Small intestine (tissue), 7 donors: ENCODE results near the gene TOMM6. TPM values are rescaled to one million over a fixed set of nuclear protein-coding genes. Genes with fewer than 3 reads are reported as not detected.

Experiments
- DNase-seq, 2 donors: peaks; one replicate each; pipeline versions ENCODE4 v3.0.0 to v3.0.0-alpha.2; 2013
- FAIRE-seq: peaks from 2 replicates; lab custom pipeline; 2012; peaks lifted over from hg19 to GRCh38; lab: Jason Lieb, UNC
- H3K27ac ChIP-seq, 3 donors: one replicate each; pipeline ENCODE4 v1.5.1; 2013; ENCODE audit warnings: low read length in 2 of 3, mild to moderate bottlenecking in 2 of 3, control low read depth in 1 of 3, inconsistent platforms in 1 of 3, low read depth in 1 of 3, moderate library complexity in 1 of 3
- H3K27me3 ChIP-seq, 3 donors: one replicate each; pipeline ENCODE4 v1.6.1; 2013; ENCODE audit warnings: low read length in 3 of 3, inconsistent platforms in 1 of 3; ENCODE audit not compliant: control insufficient read depth in 3 of 3, insufficient read depth in 3 of 3
- H3K36me3 ChIP-seq, 3 donors: one replicate each; pipeline ENCODE4 v1.6.1; 2013; ENCODE audit warnings: low read length in 3 of 3, inconsistent platforms in 1 of 3, low read depth in 1 of 3, mild to moderate bottlenecking in 1 of 3, moderate library complexity in 1 of 3; ENCODE audit not compliant: control insufficient read depth in 3 of 3, insufficient read depth in 2 of 3
- H3K4me1 ChIP-seq, 3 donors: one replicate each; pipeline ENCODE4 v1.6.1; 2013; ENCODE audit warnings: low read length in 2 of 3, inconsistent platforms in 1 of 3, low read depth in 1 of 3, mild to moderate bottlenecking in 1 of 3, moderate library complexity in 1 of 3; ENCODE audit not compliant: control insufficient read depth in 3 of 3, insufficient read depth in 2 of 3
- H3K4me3 ChIP-seq, 3 donors: one replicate each; pipeline ENCODE4 v1.5.1; 2013; ENCODE audit warnings: low read length in 3 of 3, control low read depth in 1 of 3, inconsistent platforms in 1 of 3, low read depth in 1 of 3, mild to moderate bottlenecking in 1 of 3, moderate library complexity in 1 of 3
- H3K9me3 ChIP-seq, 2 donors: one replicate each; pipeline ENCODE4 v1.6.1; 2013; ENCODE audit warnings: low read depth in 1 of 2, low read length in 1 of 2; ENCODE audit not compliant: control insufficient read depth in 2 of 2, insufficient read depth in 1 of 2
- WGBS, 3 donors: extraction: QIAGEN DNeasy Blood & Tissue Kit; methylation state at CpG; one replicate each; pipeline ENCODE4 v1.1.7; 2013; 5-methylcytosine and 5-hydroxymethylcytosine counted together
- polyA plus RNA-seq, 4 donors: library from polyadenylated mRNA; stranded (reverse) in 3 of 4; unstranded in 1 of 4; fragments of 200-250 nt in 3 of 4; fragments of 120-200 nt in 1 of 4; gene quantifications; one replicate each; pipeline versions ENCODE4 v1.2.1 to v1.2.3, GENCODE V29; 2013
- donor health status: healthy with polysubstance abuse.
- donor health status: control.
- donor health status: control.
- donor health status: Bipolar disorder and iron deficiency.
- donor health status: healthy.

The TOMM6 gene
- polyA plus RNA-seq, 4 donors = 166 to 256 (median 207) TPM

- FAIRE-seq = no peak
- Histone ChIP-seq H3K27me3 (no peaks in the 10 kb centered on the region), H3K4me1 (peaks cover 0 to 13% (median 0%) of the 10 kb centered on the region in 3 donors), H3K36me3 (peaks cover 0 to 40% (median 6%) of the 10 kb centered on the region in 3 donors), H3K4me3 (no peak overlapping the region), H3K9me3 (no peaks in the 10 kb centered on the region), H3K27ac (no peak overlapping the region)
- 85 to 95% (median 95%) methylated on average over 5 of the region's 5 CpGs for WGBS, 3 donors
- no peak for DNase-seq
Observed at GRCh38 chr6:41777551-41778285, 9.8 kb upstream of the TOMM6 start.

GRCh38 chr6:41778895-41779294 lies 8.6 kb upstream of the TOMM6 start:
- Histone ChIP-seq H3K9me3 (no peaks in the 10 kb centered on the region), H3K27ac (no peak overlapping the region), H3K27me3 (no peaks in the 10 kb centered on the region), H3K4me3 (peak overlapping the region in 2 of 3 donors; percentile 66 to 76), H3K36me3 (peaks cover 0 to 30% (median 6%) of the 10 kb centered on the region in 3 donors), H3K4me1 (peaks cover 0 to 13% (median 0%) of the 10 kb centered on the region in 3 donors)
- FAIRE-seq (no peak), DNase-seq (no peak)
- WGBS, 3 donors = 37 to 66% (median 42%) methylated on average over 6 of the region's 6 CpGs

- no peak overlapping the region for H3K27ac ChIP-seq
- WGBS, 3 donors = 5 to 6% (median 5%) methylated on average over 8 to 16 of the region's 16 CpGs
Observed at GRCh38 chr6:41779336-41779735, 8.2 kb upstream of the TOMM6 start.

GRCh38 chr6:41779788-41780550 lies 7.5 kb upstream of the TOMM6 start, which contains the start of gene FRS3:
Gene FRS3, minus strand, starts transcription at chr6:41779900. Its CDS starts 2,913 bp downstream, at chr6:41776987.
- peak within 1 kb of the TSS; percentile 6 to 87 (median 72) for H3K27ac ChIP-seq
- no peak for FAIRE-seq
- peaks cover 0 to 23% (median 1%) of the 10 kb centered on the region in 3 donors for H3K36me3 ChIP-seq
- H3K4me1 ChIP-seq = peaks cover 0 to 21% (median 0%) of the 10 kb centered on the region in 3 donors
- no peaks in the 10 kb centered on the region for H3K27me3 ChIP-seq
- WGBS, 3 donors = 0 to 1% (median 1%) methylated on average over 50 to 73 of the region's 73 CpGs
- H3K9me3 ChIP-seq = no peaks in the 10 kb centered on the region
- peak; percentile 97 to 99 for DNase-seq
- peak within 1 kb of the TSS; percentile 59 to 78 (median 76) for H3K4me3 ChIP-seq

More at GRCh38 chr6:41779336-41779735, 8.2 kb upstream of the TOMM6 start:
- Histone ChIP-seq H3K9me3 (no peaks in the 10 kb centered on the region), H3K4me3 (peak overlapping the region; percentile 59 to 76 (median 66)), H3K4me1 (peaks cover 0 to 18% (median 0%) of the 10 kb centered on the region in 3 donors), H3K27me3 (no peaks in the 10 kb centered on the region), H3K36me3 (peaks cover 0 to 28% (median 6%) of the 10 kb centered on the region in 3 donors)
- DNase-seq (no peak), FAIRE-seq (no peak)

- no peaks in the 10 kb centered on the region for H3K9me3 ChIP-seq
- peaks cover 0 to 21% (median 0%) of the 10 kb centered on the region in 3 donors for H3K36me3 ChIP-seq
- DNase-seq = peak; percentile 57 to 60
- no peak for FAIRE-seq
- H3K27ac ChIP-seq = peak within 1 kb of the TSS; percentile 6 to 87 (median 72)
- H3K27me3 ChIP-seq = no peaks in the 10 kb centered on the region
- WGBS, 3 donors = 0 to 2% (median 2%) methylated on average over 33 to 36 of the region's 36 CpGs
- peak within 1 kb of the TSS; percentile 59 to 78 (median 76) for H3K4me3 ChIP-seq
- peaks cover 0 to 27% (median 3%) of the 10 kb centered on the region in 3 donors for H3K4me1 ChIP-seq
Observed at GRCh38 chr6:41780551-41781365, 6.7 kb upstream of the TOMM6 start, which contains the start of gene PRICKLE4. Gene PRICKLE4, plus strand, starts transcription at chr6:41780782. Its CDS starts 2,692 bp downstream, at chr6:41783474.

GRCh38 chr6:41781366-41781730 lies 6.1 kb upstream of the TOMM6 start:
- H3K4me1 ChIP-seq = peaks cover 0 to 32% (median 3%) of the 10 kb centered on the region in 3 donors
- H3K9me3 ChIP-seq = no peaks in the 10 kb centered on the region
- peaks cover 0 to 17% (median 0%) of the 10 kb centered on the region in 3 donors for H3K36me3 ChIP-seq
- peak overlapping the region in 1 of 3 donors; percentile 78 for H3K4me3 ChIP-seq
- peak overlapping the region in 1 of 3 donors; percentile 87 for H3K27ac ChIP-seq
- DNase-seq (peak in 1 of 2 donors; percentile 18), FAIRE-seq (no peak)
- WGBS, 3 donors = 3 to 23% (median 16%) methylated on average over 3 of the region's 3 CpGs
- H3K27me3 ChIP-seq = no peaks in the 10 kb centered on the region

GRCh38 chr6:41783106-41783780 lies 4.3 kb upstream of the TOMM6 start:
- H3K4me1 ChIP-seq = peaks cover 0 to 32% (median 3%) of the 10 kb centered on the region in 3 donors
- no peaks in the 10 kb centered on the region for H3K27me3 ChIP-seq
- H3K9me3 ChIP-seq = no peaks in the 10 kb centered on the region
- no peak overlapping the region for H3K27ac ChIP-seq
- FAIRE-seq (no peak), DNase-seq (no peak)
- H3K4me3 ChIP-seq = no peak overlapping the region
- H3K36me3 ChIP-seq = peaks cover 0 to 9% (median 0%) of the 10 kb centered on the region in 3 donors
- WGBS, 3 donors = 76 to 82% (median 79%) methylated on average over 6 of the region's 6 CpGs
